Skeletal muscle satellite cell (primary cell): Measurements from ENCODE around the gene TMEM145.
A peak's percentile ranks its signal among the peaks of the same experiment; 100 is the strongest.

Experiments used
- H3K27me3 ChIP-seq: 2 replicates; pipeline ENCODE4 v1.7.0; 2013; ENCODE audit warnings: low read length; ENCODE audit not compliant: control insufficient read depth, insufficient read depth
- H3K36me3 ChIP-seq: 2 replicates; pipeline ENCODE4 v1.7.0; 2013; ENCODE audit warnings: mild to moderate bottlenecking, control low read depth, low read length; ENCODE audit not compliant: insufficient read depth
- H3K4me1 ChIP-seq: 2 replicates; pipeline ENCODE4 v1.7.0; 2013; ENCODE audit warnings: low read length; ENCODE audit not compliant: control insufficient read depth, insufficient read depth
- H3K4me2 ChIP-seq: 2 replicates; pipeline ENCODE4 v1.7.0; 2013; ENCODE audit warnings: mild to moderate bottlenecking, low read length
- H3K4me3 ChIP-seq: 2 replicates; pipeline ENCODE4 v1.7.0; 2013; ENCODE audit warnings: low read length
- H3K9ac ChIP-seq: 2 replicates; pipeline ENCODE4 v1.7.0; 2013; ENCODE audit warnings: mild to moderate bottlenecking, low read depth, low read length, moderate library complexity
- H3K9me3 ChIP-seq: replicated peaks from 2 replicates; pipeline ENCODE4 v1.7.0; 2013; ENCODE audit warnings: mild to moderate bottlenecking, control low read depth, low read length

Gene TMEM145

GRCh38 chr19:42306646-42307045 lies 6.5 kb upstream of the TMEM145 start:
- Histone ChIP-seq H3K9ac (no peak overlapping the region), H3K4me2 (no peak overlapping the region), H3K27me3 (peaks cover 9% of the 10 kb centered on the region), H3K36me3 (no peaks in the 10 kb centered on the region), H3K9me3 (no peaks in the 10 kb centered on the region), H3K4me1 (peaks cover 8% of the 10 kb centered on the region), H3K4me3 (no peak overlapping the region)

GRCh38 chr19:42309686-42310085 lies 3.4 kb upstream of the TMEM145 start:
- Histone ChIP-seq H3K27me3 (peaks cover 38% of the 10 kb centered on the region), H3K4me3 (no peak overlapping the region), H3K9me3 (no peaks in the 10 kb centered on the region), H3K9ac (no peak overlapping the region), H3K4me2 (no peak overlapping the region), H3K4me1 (peaks cover 8% of the 10 kb centered on the region), H3K36me3 (no peaks in the 10 kb centered on the region)

- H3K27me3 ChIP-seq, result peaks cover 43% of the 10 kb centered on the region
- no peak overlapping the region for H3K4me3 ChIP-seq
- no peak overlapping the region for H3K4me2 ChIP-seq
- H3K9me3 ChIP-seq, result no peaks in the 10 kb centered on the region
- no peak overlapping the region for H3K9ac ChIP-seq
- H3K4me1 ChIP-seq, result peaks cover 12% of the 10 kb centered on the region
- H3K36me3 ChIP-seq, result no peaks in the 10 kb centered on the region
These were observed 1.5 kb upstream of the TMEM145 start for GRCh38 chr19:42311657-42312056.

- H3K4me1 ChIP-seq, result peaks cover 19% of the 10 kb centered on the region
- no peak overlapping the region for H3K9ac ChIP-seq
- no peaks in the 10 kb centered on the region for H3K9me3 ChIP-seq
- peaks cover 43% of the 10 kb centered on the region for H3K27me3 ChIP-seq
- H3K4me3 ChIP-seq, result no peak overlapping the region
- no peaks in the 10 kb centered on the region for H3K36me3 ChIP-seq
- H3K4me2 ChIP-seq, result no peak overlapping the region
These were observed 739 bp upstream of the TMEM145 start for GRCh38 chr19:42312370-42312769.

- peaks cover 19% of the 10 kb centered on the region for H3K4me1 ChIP-seq
- H3K36me3 ChIP-seq, result no peaks in the 10 kb centered on the region
- H3K27me3 ChIP-seq, result peaks cover 43% of the 10 kb centered on the region
- H3K9me3 ChIP-seq, result no peaks in the 10 kb centered on the region
- H3K9ac ChIP-seq, result no peak overlapping the region
- no peak overlapping the region for H3K4me3 ChIP-seq
- peak overlapping the region; percentile 82 for H3K4me2 ChIP-seq
These were observed 989 bp downstream of the TMEM145 start for GRCh38 chr19:42313840-42314755.

- no peaks in the 10 kb centered on the region for H3K9me3 ChIP-seq
- H3K27me3 ChIP-seq, result peaks cover 43% of the 10 kb centered on the region
- peaks cover 19% of the 10 kb centered on the region for H3K4me1 ChIP-seq
- no peaks in the 10 kb centered on the region for H3K36me3 ChIP-seq
- no peak overlapping the region for H3K4me3 ChIP-seq
- H3K9ac ChIP-seq, result no peak overlapping the region
- no peak overlapping the region for H3K4me2 ChIP-seq
These were observed 1.9 kb downstream of the TMEM145 start for GRCh38 chr19:42315024-42315423.

GRCh38 chr19:42316223-42317211 lies 3.4 kb downstream of the TMEM145 start:
- peak overlapping the region; percentile 55 for H3K4me2 ChIP-seq
- H3K4me1 ChIP-seq, result peaks cover 19% of the 10 kb centered on the region
- no peaks in the 10 kb centered on the region for H3K36me3 ChIP-seq
- H3K9ac ChIP-seq, result no peak overlapping the region
- peaks cover 35% of the 10 kb centered on the region for H3K27me3 ChIP-seq
- no peaks in the 10 kb centered on the region for H3K9me3 ChIP-seq
- no peak overlapping the region for H3K4me3 ChIP-seq

GRCh38 chr19:42317535-42317934 lies 4.4 kb downstream of the TMEM145 start:
- H3K9ac ChIP-seq, result no peak overlapping the region
- no peaks in the 10 kb centered on the region for H3K36me3 ChIP-seq
- peaks cover 19% of the 10 kb centered on the region for H3K4me1 ChIP-seq
- no peaks in the 10 kb centered on the region for H3K9me3 ChIP-seq
- H3K27me3 ChIP-seq, result peaks cover 35% of the 10 kb centered on the region
- H3K4me3 ChIP-seq, result no peak overlapping the region
- no peak overlapping the region for H3K4me2 ChIP-seq

- no peak overlapping the region for H3K4me3 ChIP-seq
- no peak overlapping the region for H3K9ac ChIP-seq
- peaks cover 17% of the 10 kb centered on the region for H3K4me1 ChIP-seq
- H3K36me3 ChIP-seq, result no peaks in the 10 kb centered on the region
- H3K9me3 ChIP-seq, result no peaks in the 10 kb centered on the region
- H3K4me2 ChIP-seq, result no peak overlapping the region
- peaks cover 31% of the 10 kb centered on the region for H3K27me3 ChIP-seq
These were observed 9.2 kb downstream of the TMEM145 start for GRCh38 chr19:42322305-42322704.

- H3K9me3 ChIP-seq, result no peaks in the 10 kb centered on the region
- H3K36me3 ChIP-seq, result no peaks in the 10 kb centered on the region
- peaks cover 31% of the 10 kb centered on the region for H3K27me3 ChIP-seq
- peaks cover 16% of the 10 kb centered on the region for H3K4me1 ChIP-seq
- no peak overlapping the region for H3K9ac ChIP-seq
- H3K4me2 ChIP-seq, result no peak overlapping the region
- H3K4me3 ChIP-seq, result no peak overlapping the region
These were observed 10.4 kb downstream of the TMEM145 start for GRCh38 chr19:42323473-42323851.

GRCh38 chr19:42323852-42324654 lies 10.9 kb downstream of the TMEM145 start:
- H3K9me3 ChIP-seq, result no peaks in the 10 kb centered on the region
- H3K9ac ChIP-seq, result no peak overlapping the region
- peaks cover 31% of the 10 kb centered on the region for H3K27me3 ChIP-seq

More at GRCh38 chr19:42323852-42324654, 10.9 kb downstream of the TMEM145 start:
- H3K4me3 ChIP-seq, result no peak overlapping the region
- peaks cover 16% of the 10 kb centered on the region for H3K4me1 ChIP-seq
- peak overlapping the region; percentile 73 for H3K4me2 ChIP-seq
- no peaks in the 10 kb centered on the region for H3K36me3 ChIP-seq
